NCI-H128 (cell line): ENCODE measurements around the gene ADAMTS18.
"Not testable (repeated sequence)": the region's sequence is repeated elsewhere in the genome, so short reads cannot be mapped to it uniquely, and the experiment has no call there.

Experiments used
- DNase-seq: peaks from one replicate; lab custom pipeline; 2025; ENCODE audit not compliant: unreplicated experiment; lab: John Stamatoyannopoulos, UW

Gene ADAMTS18

GRCh38 chr16:77290451-77291115 is 144.3 kb downstream of the ADAMTS18 start:
- no peak for DNase-seq

- no peak for DNase-seq
These were observed 145.5 kb downstream of the ADAMTS18 start for GRCh38 chr16:77289331-77289809.

- DNase-seq, result no peak
These were observed 146.6 kb downstream of the ADAMTS18 start for GRCh38 chr16:77288222-77288621.

GRCh38 chr16:77285676-77286075 is 149.2 kb downstream of the ADAMTS18 start:
- DNase-seq, result no peak

GRCh38 chr16:77282345-77282744 is 152.5 kb downstream of the ADAMTS18 start:
- no peak for DNase-seq

GRCh38 chr16:77279316-77279715 is 155.5 kb downstream of the ADAMTS18 start:
- DNase-seq, result not testable (repeated sequence)

- no peak for DNase-seq
These were observed 157.3 kb downstream of the ADAMTS18 start for GRCh38 chr16:77277571-77277970.

GRCh38 chr16:77277141-77277540 is 157.7 kb downstream of the ADAMTS18 start:
- DNase-seq, result no peak

- no peak for DNase-seq
These were observed 158.2 kb downstream of the ADAMTS18 start for GRCh38 chr16:77276661-77277060.

GRCh38 chr16:77275303-77275702 is 159.5 kb downstream of the ADAMTS18 start:
- DNase-seq, result not testable (repeated sequence)

GRCh38 chr16:77273815-77274214 is 161.0 kb downstream of the ADAMTS18 start:
- DNase-seq, result no peak

- no peak for DNase-seq
These were observed 163.1 kb downstream of the ADAMTS18 start for GRCh38 chr16:77271532-77272426.

- DNase-seq, result not testable (repeated sequence)
These were observed 168.6 kb downstream of the ADAMTS18 start for GRCh38 chr16:77266185-77266584.

GRCh38 chr16:77262971-77263370 is 171.9 kb downstream of the ADAMTS18 start:
- no peak for DNase-seq

GRCh38 chr16:77250400-77250799 is 184.4 kb downstream of the ADAMTS18 start:
- DNase-seq, result no peak

GRCh38 chr16:77246150-77246549 is 188.7 kb downstream of the ADAMTS18 start:
- DNase-seq, result no peak

- DNase-seq, result not testable (repeated sequence)
These were observed 192.4 kb downstream of the ADAMTS18 start for GRCh38 chr16:77242471-77242870.

GRCh38 chr16:77238593-77238992 is 196.2 kb downstream of the ADAMTS18 start:
- peak; percentile 12 for DNase-seq

GRCh38 chr16:77236063-77236511 is 198.7 kb downstream of the ADAMTS18 start:
- peak; percentile 74 for DNase-seq

GRCh38 chr16:77234611-77235010 is 200.2 kb downstream of the ADAMTS18 start:
- no peak for DNase-seq

GRCh38 chr16:77233799-77234519 is 200.9 kb downstream of the ADAMTS18 start:
- no peak for DNase-seq
